GM23248 (cell line): Measurements from ENCODE around the gene MEGF6.

Experiments
- EZH2 ChIP-seq: fragments of 200-600 bp; sonication (generic); IDR thresholded peaks from 2 replicates; pipeline ENCODE4 v1.6.1; 2018; ENCODE audit warnings: antibody characterized with exemption, mild to moderate bottlenecking; ENCODE audit not compliant: insufficient read depth, poor library complexity, severe bottlenecking
- EZH2phosphoT487 ChIP-seq: fragments of 200-600 bp; sonication (generic); IDR thresholded peaks from 2 replicates; pipeline ENCODE4 v1.6.1; 2018; ENCODE audit warnings: antibody characterized with exemption, moderate library complexity, mild to moderate bottlenecking, low read depth; ENCODE audit not compliant: insufficient read depth

DNA sequence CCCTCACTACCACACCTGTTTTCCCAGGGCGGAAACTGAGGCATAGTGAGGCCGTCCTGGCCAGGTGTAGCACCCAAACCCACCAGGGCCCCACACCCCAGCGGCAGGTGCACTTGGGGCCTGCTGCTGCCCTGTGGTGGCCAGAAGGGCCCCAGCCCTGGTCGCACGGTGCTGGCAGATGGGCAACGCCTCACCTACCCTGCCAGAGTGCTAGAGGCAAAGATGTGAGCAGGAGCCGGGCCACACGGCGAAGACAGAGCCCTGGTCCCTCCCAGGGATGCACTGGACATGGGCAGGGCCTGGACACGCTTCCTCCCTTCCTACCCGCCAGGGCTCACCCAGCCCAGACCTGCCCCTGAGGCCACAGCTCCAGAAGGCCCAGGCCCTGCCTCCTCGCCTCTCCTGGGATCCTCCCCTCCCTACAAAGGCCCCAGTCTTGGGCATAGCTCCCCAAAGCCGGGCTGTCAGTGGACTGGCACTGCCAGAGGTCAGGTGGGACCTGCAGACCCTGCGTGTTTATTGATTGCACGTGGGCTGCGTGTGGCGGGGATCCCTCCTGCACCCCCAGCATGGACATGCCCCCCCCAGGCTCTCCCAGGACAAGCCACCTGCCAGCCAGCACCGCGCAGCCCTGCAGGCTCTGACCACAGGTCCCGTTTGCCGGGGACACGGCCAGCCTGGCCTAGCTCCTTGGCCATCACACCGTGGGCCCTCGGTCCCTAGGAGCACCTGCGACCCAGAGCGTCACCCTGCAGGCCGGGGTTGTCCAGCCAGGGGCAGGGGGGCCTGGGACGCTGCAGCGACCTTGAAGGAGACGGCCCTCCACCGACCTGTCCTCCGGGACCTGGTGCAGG, 44.1 kb downstream of the MEGF6 start:
- TF ChIP-seq EZH2 (no peak), EZH2phosphoT487 (no peak)
